NCI-H2196 (cell line): Measurements from ENCODE around the gene B4GALNT4.
"Not testable (repeated sequence)": the region's sequence is repeated elsewhere in the genome, so short reads cannot be mapped to it uniquely, and the experiment has no call there.

Experiments used
- DNase-seq: peaks from one replicate; lab custom pipeline; 2025; ENCODE audit not compliant: unreplicated experiment; lab: John Stamatoyannopoulos, UW

B4GALNT4 gene

DNA sequence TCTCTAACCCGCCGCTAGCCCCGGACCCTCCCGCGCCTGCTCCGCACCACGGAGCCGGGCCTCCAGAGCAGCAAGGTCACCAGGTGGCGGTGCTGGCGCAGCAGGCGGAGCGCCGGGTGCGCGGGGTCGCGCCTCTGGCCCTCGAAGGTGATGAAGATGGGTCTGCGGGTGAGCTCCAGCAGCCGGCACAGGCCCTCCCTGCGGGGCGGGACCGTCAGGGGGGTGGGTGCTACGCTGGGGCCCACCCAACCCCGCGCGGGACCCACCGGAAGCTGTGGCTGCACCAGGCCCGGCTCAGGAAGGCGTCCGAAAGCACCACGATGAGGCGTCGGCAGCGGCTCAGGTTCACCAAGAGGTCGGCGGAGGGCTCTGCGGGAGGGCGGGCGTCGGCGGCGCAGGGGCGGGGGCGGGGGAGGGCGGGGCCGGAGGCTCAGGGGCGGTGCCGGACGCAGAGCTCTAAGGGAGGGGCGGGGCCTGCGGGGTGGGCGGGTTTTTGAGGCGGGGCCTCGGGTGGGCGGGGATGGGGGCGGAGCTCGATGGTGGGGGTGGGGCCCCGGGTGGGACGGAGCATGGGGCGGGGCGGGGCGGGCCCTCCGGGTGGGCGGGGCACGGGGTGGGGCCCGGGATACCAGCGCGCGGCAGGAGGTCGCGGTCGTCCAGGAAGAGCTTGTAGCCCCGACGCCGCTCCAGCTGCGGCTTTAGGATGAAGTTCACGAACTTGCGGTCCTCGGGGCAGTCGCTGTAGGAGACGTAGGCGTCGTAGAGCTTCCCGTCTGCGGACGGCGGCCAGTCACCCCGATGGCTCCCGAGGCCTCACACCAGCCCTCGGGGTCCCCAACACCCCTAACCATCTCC is 37.7 kb downstream of the B4GALNT4 start:
- peak; percentile 80 for DNase-seq

DNA sequence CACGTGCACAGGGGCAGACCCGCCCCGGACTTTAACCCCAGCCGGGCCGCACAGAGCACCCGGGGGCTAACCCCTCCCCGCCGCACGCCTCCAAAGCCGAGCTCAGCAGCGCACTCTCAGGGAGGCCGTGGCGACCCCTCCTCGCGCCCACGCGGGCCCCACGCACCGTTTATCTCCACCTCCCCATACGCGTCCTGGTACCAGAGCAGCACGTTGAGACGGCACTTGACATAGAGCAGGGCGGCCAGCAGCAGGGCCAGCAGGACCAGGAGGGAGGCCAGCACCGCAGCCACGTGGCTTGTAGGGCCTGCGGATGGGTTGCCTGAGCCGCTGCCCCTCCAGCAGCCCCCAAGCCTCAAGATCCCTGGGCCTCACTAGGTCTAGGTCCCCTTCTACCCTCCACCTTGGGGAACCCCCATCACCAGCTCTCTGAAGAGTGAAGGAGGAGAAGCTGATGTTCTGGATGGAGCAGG is 38.4 kb downstream of the B4GALNT4 start:
- no peak for DNase-seq

DNA sequence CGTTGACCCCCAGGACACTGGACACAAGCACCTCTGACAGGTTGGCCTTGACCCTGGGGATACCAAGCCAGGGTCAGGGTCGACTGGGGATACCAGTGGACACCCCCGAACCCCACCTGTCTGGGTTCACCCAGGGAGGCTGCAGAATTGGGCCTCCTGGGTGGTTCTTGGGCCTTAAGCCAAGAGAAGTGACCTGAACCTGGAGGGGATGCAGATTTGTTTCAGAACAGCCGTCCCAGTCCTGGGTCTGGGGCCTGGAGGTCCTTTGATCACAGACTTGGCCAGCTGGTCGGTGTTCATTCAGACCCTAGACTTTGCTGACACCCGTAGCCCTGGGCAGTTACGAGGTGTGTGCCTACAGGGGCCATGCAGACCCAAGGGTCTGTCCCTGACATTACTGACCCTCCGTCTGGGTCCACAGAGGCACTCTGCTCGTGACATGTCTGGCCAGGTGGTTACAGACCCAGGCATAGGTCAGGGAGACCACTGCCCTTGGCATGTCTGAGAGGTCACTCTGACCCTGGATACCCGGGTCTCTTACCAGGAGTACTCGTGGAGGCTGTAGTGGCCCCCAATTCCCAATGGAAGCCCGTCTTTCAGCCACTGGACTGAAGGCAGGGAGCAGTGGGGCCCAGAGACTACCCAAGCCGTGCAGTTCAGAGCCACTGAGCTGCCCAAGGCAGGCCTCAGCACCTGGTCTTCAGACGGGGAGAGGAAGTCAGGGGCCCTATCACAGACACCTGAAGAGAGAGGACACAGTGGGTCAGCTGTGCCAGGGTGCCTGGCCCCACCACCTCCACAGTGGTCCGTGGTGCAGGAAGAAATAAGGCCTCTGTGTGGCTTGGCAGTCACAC is 39.1 kb downstream of the B4GALNT4 start:
- DNase-seq, result no peak

DNA sequence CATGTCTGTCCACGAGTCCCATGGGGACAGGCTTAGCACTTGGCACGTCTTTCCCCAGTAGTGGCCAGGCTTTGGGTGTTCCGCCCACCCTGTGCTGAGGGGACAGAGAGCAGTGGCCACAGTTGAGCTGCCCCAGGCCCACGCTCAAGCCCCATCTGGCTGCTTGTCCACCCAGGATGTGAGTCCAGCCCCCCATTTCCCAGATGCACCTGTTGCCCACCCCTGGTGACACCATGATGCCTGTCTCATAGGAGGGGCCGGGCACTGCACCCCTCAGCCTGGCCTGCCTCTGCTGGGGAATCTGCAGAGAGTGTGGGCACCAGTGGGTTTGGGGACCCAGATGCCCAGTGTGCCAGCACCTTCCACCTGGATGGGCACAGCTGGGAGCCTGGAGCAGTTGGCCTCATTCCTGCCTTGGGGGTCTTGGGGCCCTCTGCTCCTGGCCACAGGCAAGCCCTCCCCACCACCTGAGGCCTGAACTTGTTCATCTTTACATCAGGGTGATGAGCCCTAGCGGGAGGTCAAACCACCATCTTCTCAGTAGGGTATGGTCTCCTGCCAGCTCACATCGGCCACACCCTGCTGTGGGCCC is 39.8 kb downstream of the B4GALNT4 start:
- no peak for DNase-seq

DNA sequence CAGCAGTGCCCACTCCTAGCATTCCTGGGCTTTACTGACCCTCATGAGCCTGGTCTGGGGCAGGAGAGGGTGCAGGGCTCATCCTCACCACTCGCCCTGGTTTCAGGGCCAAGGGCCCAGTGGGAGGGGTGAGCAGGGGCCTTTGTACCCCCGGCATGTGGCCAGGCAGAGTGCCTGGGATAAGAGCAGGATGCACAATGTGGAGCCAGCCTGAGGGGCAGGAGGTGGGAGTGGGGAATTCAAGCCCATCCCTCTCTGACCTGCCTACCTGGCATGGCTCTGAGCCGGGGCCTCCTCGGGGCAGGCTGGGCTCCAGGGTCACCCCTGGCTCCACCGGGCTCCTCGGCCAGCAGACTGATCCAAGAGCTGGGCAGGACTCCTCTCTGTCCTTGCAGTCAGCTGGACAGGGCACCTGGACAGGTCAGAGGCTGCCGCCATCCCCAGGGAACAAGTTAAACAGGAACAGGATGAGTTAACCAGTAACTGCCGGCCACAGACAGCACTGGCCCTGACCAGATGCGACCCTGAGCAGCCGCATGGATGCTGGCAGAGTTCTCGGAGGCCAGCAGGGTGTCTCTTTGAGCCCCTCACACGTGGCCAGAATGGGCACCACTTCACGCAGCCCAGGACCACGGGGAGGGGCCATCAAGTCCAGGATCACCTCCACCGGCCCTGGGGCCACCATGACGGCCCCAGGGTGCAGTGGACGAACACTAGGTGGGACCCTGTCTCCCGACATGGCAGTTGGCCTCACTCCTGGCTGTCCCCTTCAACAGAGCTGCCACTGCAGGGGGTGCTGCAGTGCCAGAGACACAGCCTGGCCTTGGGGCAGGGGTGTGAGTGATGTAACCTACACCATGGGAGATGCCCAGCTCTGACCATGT is 40.5 kb downstream of the B4GALNT4 start:
- DNase-seq, result no peak

DNA sequence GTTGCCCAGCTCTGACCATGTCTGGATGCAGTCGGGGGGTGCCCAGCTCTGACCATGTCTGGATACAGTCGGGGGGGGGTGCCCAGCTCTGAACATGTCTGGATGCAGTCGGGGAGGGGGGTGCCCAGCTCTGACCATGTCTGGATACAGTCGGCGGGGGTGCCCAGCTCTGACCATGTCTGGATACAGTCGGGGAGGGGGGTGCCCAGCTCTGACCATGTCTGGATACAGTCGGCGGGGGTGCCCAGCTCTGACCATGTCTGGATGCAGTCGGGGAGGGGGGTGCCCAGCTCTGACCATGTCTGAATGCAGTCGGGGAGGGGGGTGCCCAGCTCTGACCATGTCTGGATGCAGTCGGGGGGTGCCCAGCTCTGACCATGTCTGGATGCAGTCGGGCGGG is 41.4 kb downstream of the B4GALNT4 start:
- not testable (repeated sequence) for DNase-seq

DNA sequence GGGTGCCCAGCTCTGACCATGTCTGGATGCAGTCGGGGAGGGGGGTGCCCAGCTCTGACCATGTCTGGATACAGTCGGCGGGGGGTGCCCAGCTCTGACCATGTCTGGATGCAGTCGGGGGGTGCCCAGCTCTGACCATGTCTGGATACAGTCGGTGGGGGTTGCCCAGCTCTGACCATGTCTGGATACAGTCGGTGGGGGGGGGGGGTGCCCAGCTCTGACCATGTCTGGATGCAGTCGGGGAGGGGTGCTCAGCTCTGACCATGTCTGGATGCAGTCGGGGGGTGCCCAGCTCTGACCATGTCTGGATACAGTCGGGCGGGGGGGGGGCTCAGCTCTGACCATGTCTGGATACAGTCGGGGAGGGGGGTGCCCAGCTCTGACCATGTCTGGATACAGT is 42.2 kb downstream of the B4GALNT4 start:
- DNase-seq, result not testable (repeated sequence)

DNA sequence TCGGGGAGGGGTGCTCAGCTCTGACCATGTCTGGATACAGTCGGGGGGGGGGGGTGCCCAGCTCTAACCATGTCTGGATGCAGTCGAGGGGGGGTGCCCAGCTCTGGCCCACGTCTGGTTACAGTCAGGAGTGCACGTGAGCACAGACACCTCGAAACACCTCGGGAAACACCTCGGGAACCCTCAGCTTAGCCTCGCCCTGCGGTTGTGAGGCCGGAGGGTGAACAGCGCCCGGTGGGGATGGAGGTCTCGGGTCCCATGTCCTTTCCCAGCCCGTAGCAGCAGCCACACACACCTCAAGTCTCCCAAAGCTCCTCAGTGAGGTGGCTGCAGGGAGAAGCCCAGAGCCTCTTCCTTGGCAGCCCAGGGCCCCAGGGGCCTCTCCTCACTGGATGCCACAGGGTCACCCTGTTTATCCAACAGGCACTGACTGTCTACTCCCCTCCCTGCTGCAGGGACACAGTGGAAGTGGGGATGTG is 43.4 kb downstream of the B4GALNT4 start:
- DNase-seq, result no peak

DNA sequence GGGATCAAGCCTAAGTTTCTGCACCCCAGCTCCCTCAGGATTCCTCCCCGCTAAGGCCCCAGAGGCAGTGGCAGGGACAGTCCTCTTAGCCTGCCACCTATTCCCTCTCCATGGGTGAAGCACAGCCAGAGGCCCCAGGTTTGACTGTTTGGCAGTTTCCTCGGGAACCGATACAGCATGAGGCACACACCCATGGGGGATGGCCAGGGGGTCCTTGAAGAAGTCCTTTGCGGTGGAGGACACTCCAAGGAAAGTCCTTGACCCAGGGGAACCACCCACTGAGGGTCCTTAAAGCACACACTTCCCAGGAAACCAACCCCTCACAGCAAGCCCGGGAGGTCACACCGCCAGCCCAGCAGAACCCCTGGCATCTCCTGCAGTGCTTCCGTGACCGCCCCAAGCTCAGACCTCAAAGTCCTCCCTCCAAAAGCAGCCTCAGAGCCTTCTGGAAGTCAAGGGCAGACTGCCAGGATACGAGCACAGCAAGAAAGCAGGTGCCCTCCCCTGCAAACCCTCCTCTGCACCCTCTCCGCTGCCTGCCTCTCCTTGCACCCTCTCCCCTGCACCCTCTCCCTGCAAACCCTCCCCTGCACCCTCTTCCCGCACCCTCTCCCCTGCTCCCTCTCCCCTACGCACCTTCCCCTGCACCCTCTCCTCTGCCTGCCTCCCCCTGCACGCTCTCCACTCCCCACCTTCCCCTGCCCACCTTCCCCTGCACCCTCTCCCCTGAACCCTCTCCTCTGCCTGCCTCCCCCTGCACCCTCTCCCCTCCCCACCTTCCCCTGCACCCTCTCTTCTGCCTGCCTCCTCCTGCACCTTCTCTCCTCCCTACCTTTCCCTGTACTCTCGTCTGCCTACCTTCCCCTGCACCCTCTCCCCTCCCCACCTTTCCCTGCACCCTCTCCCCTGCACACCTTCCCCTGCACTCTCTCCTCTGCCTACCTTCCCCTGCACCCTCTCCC is 44.1 kb downstream of the B4GALNT4 start:
- peak; percentile 20 for DNase-seq

DNA sequence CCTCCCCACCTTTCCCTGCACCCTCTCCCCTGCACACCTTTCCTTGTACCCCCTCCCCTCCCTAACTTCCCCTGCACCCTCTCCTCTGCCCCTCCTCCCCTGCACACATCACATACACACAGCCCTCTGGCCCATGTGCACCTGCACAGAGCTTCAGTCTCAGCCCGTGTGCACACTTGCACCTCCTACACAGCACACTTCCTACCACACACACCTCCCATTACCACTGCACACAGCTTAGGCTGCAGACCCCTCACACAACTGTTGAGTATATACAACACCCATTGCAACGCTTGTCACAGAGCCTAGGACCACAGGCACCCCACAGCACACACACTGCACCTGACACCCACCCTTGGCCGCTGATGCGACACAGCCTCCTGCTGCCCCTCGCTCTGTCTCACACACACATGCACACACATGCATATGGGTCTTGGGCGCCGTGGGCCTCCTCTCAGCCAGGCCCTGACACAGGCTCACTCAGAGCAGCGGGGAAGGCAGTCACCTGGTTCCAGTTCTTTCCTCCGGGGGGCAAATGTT is 45.1 kb downstream of the B4GALNT4 start:
- no peak for DNase-seq

DNA sequence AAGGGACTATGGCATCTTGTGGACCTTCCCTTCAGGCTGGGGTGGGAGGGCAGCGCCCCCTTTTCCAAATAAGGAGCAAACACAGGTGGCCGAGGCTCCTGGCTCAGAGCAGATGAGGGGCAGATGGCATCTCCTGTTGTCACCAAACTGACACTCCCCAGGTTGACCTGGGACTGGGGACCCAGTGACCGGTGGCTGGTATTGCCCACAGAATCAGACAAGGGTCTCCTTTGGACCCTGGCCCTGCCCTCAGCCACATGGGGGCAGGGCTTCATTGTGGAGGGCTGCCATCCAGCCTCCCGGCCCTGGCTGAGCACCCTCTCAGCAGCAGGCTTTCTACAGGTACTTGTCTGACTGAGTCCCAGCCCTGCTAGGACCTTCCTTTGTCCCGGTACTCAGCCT is 46.3 kb downstream of the B4GALNT4 start:
- no peak for DNase-seq

DNA sequence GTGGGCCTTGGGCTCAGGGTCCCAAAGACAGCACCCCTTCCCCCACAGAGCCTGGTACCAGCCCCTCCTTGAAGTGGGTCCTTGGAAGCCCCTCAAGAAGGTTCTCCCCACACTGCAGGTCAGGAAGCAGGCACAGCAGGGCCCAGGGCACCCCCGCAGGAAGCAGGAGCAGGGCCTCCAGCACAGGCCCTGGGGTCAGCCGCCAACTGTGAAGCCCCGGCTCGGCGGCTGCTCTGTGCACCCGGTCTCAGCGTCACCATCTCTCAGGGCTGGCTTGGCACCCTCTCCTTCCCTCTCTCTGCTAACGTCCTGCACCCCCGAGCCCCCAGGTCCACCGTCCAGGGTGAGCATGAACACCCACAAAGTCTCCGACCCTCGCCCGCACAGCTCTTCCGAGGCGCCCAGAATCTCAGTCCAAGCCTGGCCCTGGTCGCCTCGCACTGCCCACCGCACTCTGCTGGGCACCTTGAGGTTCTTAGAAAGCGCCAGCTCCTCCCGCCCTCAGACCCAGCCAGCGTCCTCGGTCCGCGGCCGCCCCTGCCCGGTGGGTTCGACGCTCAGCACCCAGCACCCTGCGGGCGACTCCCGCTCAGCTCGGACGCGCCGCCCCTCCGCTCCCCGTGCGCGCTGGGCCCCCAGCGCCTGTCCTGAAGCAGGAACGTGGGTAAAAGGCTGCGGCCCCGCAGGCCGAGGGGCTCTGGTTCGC is 46.9 kb downstream of the B4GALNT4 start:
- DNase-seq, result no peak

DNA sequence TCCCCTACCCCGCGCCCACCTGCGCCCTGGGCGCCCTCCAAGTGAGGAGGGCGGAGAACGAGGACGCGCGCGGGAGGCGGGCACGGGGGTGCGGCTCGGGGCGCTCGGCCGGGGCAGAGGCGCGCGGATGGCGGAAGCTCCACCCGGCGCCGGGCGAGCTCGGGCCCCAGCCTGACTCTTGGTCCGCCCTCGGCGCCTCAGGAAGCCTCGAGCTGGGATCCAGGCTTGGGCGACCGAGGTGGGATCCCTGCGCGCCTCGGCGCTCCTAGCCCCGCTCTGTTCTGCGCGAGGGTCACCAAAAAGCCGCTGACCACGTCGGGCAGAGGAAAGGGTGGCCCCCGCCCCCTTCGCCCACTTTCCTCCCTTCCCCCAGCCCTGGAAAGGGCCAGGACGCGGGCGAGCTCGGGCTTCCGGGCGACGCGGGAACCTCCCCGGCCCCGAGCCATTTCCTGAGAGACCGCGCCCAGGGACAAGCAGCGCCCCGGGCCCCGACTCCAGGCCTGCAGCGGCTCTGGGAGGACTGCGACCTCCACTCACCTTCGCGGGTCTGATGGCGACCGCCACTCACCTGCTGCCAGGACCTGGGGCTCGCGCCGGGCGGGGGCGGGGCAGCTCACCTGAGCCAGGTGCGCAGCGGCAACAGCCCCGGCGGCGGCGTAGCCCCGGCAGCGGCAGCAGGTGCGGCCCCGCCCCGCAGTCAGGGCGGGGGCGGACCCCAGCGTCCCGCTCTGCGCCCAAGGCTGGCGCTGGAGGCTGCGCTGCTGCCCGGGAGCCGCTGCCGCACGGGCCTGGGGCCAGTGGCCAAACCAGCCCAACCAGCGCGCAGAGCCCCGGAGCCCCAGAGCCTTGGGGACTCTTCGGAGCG is 47.7 kb downstream of the B4GALNT4 start:
- DNase-seq, result peak; percentile 75

DNA sequence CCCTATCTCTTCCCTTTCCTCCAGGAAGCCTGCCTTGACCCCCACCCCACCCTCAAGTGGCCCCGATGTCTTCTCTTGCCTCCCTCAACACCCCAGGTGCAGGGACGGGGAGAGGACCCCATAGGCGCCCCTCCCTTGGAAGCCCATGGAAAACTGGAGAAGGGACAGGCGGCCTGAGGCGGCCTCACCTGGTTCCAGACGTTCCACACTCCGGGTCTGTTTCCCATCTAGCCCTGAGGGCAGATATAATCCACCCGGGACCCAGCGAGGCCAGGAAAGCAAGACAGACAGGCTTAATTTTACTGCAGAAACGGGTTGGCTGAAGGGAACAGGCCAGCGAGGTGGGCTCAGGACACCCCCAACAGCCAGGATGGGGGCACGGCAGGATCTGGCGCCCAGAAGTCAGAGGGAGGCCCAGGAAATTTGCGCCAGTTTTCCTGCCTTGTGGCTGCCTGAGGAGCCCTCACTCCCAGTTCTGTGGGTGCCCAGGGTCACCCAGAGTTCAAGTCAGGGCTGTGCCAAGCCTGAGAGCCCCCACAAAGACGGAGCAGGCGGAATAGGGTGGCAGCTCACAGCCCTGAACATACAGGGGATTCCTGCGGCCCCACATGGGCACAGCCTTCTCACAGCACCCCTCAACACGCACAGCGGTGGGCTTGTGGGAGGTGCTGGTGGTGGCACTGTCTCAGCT is 48.5 kb downstream of the B4GALNT4 start:
- DNase-seq, result no peak

DNA sequence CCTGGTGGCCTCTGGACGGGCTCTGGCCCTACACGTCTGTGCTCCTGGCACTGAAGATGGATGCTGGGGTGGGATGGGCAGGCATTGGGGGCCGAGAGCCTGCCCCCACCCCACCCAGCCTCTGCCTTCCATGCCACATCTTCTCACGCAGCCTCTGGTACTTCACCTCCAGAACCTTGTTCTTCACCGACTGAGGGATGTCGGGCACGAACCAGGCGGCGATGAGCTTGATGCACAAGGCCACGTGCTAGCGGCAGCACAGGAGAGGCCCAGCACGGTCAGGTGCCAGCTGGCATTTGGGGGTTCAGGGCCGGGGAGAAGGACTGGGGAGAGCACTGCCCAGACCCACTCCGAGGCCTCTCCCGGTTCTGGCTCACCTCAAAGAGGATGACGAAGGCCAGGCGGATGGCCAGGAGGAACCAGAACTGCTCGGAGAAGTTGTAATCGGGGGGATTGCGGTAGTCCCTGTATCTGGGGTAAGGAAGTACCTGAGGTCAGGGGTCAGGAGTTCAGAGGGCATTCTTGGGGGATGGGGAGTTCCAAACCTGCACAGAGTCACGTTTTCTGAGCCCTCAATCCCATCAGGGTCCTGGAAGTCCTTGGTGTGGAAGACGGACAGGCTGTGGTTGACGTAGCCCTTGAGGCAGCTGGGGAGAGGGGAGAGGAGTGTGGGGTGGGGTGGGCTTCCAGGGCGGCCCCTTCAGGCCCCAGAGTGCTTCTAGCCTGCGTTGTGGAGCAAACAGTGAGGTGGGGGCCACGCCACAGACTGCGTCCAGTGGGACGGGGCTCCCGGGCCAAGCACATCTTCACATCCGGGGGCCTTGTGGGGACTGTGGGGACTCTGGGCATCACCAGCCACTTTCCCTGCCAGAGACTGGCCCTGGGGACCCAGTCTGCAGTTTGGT is 49.3 kb downstream of the B4GALNT4 start:
- DNase-seq, result no peak
